Esophagus squamous epithelium (tissue), 5 donors: ENCODE data around the gene CHTF8. TPM values are rescaled to one million over a fixed set of nuclear protein-coding genes. Genes with fewer than 3 reads are reported as not detected.
A peak's percentile ranks its signal among the peaks of the same experiment; 100 is the strongest.

Experiments
- DNase-seq: peaks from one replicate; lab custom pipeline; 2025; lab: John Stamatoyannopoulos, UW
- H3K27ac ChIP-seq, 4 donors: fragments of 200-600 bp; sonication (generic); one replicate each; pipeline ENCODE4 v1.5.1; 2016 to 2019; ENCODE audit warnings: mild to moderate bottlenecking in 1 of 4
- H3K27me3 ChIP-seq, 4 donors: fragments of 200-600 bp; sonication (generic); 1 replicate in 3 of 4; 2 replicates in 1 of 4; pipeline versions ENCODE4 v1.5.1 to v1.6.0; 2017 to 2021; ENCODE audit warnings: antibody characterized with exemption in 1 of 4
- H3K36me3 ChIP-seq, 3 donors: fragments of 200-600 bp; sonication (generic); one replicate each; pipeline ENCODE4 v1.5.1; 2016 to 2019
- H3K4me1 ChIP-seq, 3 donors: fragments of 200-600 bp; sonication (generic); one replicate each; pipeline ENCODE4 v1.5.1; 2017 to 2019
- H3K4me3 ChIP-seq, 4 donors: fragments of 200-600 bp; sonication (generic); 1 replicate in 3 of 4; 2 replicates in 1 of 4; pipeline ENCODE4 v1.5.1; 2016 to 2019; ENCODE audit warnings: mild to moderate bottlenecking in 2 of 4, moderate library complexity in 1 of 4
- H3K9me3 ChIP-seq, 3 donors: fragments of 200-600 bp; sonication (generic); one replicate each; pipeline ENCODE4 v1.5.1; 2016 to 2019
- CTCF ChIP-seq, 6 experiments: fragments of 450-650 bp in 4 of 6; fragments of 200-600 bp in 2 of 6; sonication (generic) in 2 of 6; IDR thresholded peaks; one replicate each; pipeline ENCODE4 v1.5.1; 2016 to 2019; ENCODE audit warnings: antibody characterized with exemption in 6 of 6, mild to moderate bottlenecking in 4 of 6, moderate library complexity in 4 of 6
- POLR2A ChIP-seq, 4 donors: fragments of 450-650 bp; IDR thresholded peaks; one replicate each; pipeline ENCODE4 v1.6.1; 2017; ENCODE audit warnings: antibody characterized with exemption in 4 of 4, mild to moderate bottlenecking in 4 of 4, moderate library complexity in 3 of 4
- WGBS, 2 donors: methylation state at CpG; one replicate each; pipeline ENCODE4 v1.1.5; 2018; 5-methylcytosine and 5-hydroxymethylcytosine counted together
- intact Hi-C: fragments of 100-400 bp; cut with DNase I; formaldehyde crosslinking; loops from one replicate; pipeline ENCODE4 v1.15.0; 2022
- total RNA-seq, 4 donors: library from RNA; depleted of rRNA; stranded (reverse); fragments of >200 nt; gene quantifications; one replicate each; pipeline ENCODE4 v1.1.0, GENCODE V29; 2016
- donor health status: DM: yes; HTN: yes; CAD: no.

The CHTF8 gene
- total RNA-seq, 4 donors from 2014 or later: 51.2 to 83.4 (median 63.4) TPM

- Histone ChIP-seq H3K4me1 (peaks cover 0 to 60% (median 18%) of the 10 kb centered on the region in 3 donors), H3K36me3 (peaks cover 22 to 94% (median 32%) of the 10 kb centered on the region in 3 donors), H3K27ac (no peak overlapping the region), H3K4me3 (no peak overlapping the region), H3K9me3 (no peaks in the 10 kb centered on the region), H3K27me3 (no peaks in the 10 kb centered on the region)
- DNase-seq: no peak
- intact Hi-C loops: loop anchor here (10.0 kb wide), 1 partner anchor 590 kb away; no protein-coding TSS in a partner anchor
- no peak for TF ChIP-seq POLR2A (IDR thresholded peaks at IDR 0.05)
- 93 to 100% methylated on average over 4 to 6 of the region's 6 CpGs for WGBS, 2 donors
These were observed 17.4 kb downstream of the CHTF8 start for GRCh38 chr16:69114976-69115355.

- 79 to 81% methylated on average over 25 of the region's 25 CpGs for WGBS, 2 donors
- no peaks in the 10 kb centered on the region for H3K27me3 ChIP-seq
- no peak overlapping the region for H3K27ac ChIP-seq
- DNase-seq: no peak
- no peak overlapping the region for H3K4me3 ChIP-seq
- intact Hi-C loops: loop anchor here (10.0 kb wide), 1 partner anchor 590 kb away; no protein-coding TSS in a partner anchor
- peaks cover 0 to 60% (median 21%) of the 10 kb centered on the region in 3 donors for H3K4me1 ChIP-seq
- H3K9me3 ChIP-seq: no peaks in the 10 kb centered on the region
- peaks cover 22 to 94% (median 32%) of the 10 kb centered on the region in 3 donors for H3K36me3 ChIP-seq
- TF ChIP-seq POLR2A (IDR thresholded peaks at IDR 0.05): no peak
- no peak for TF ChIP-seq CTCF (IDR thresholded peaks at IDR 0.05)
These were observed 17.9 kb downstream of the CHTF8 start for GRCh38 chr16:69114346-69114975.

- Histone ChIP-seq H3K27ac (no peak overlapping the region), H3K4me3 (no peak overlapping the region), H3K4me1 (peaks cover 4 to 62% (median 34%) of the 10 kb centered on the region in 3 donors), H3K9me3 (no peaks in the 10 kb centered on the region), H3K36me3 (peaks cover 19 to 91% (median 32%) of the 10 kb centered on the region in 3 donors), H3K27me3 (peaks cover 0 to 3% (median 0%) of the 10 kb centered on the region in 4 donors)
- no peak for DNase-seq
- TF ChIP-seq CTCF (IDR thresholded peaks at IDR 0.05): no peak
- no peak for TF ChIP-seq POLR2A (IDR thresholded peaks at IDR 0.05)
- WGBS, 2 donors: 83% methylated on average over 5 of the region's 7 CpGs; no CpG with 5 or more reads in 1 of the 2 donors
- intact Hi-C loops: loop anchor here (10.0 kb wide), 1 partner anchor 588 kb away; no protein-coding TSS in a partner anchor
These were observed 19.2 kb downstream of the CHTF8 start for GRCh38 chr16:69113216-69113615.

GRCh38 chr16:69112285-69113129 lies 19.9 kb downstream of the CHTF8 start:
- TF ChIP-seq POLR2A (IDR thresholded peaks at IDR 0.05): no peak
- peak in 4 of 6 experiments; percentile 14 to 72 (median 50) for TF ChIP-seq CTCF (IDR thresholded peaks at IDR 0.05)
- Histone ChIP-seq H3K27ac (peak overlapping the region in 3 of 4 donors; percentile 18 to 21 (median 19)), H3K9me3 (no peaks in the 10 kb centered on the region), H3K36me3 (peaks cover 17 to 84% (median 27%) of the 10 kb centered on the region in 3 donors), H3K4me3 (no peak overlapping the region), H3K27me3 (peaks cover 0 to 9% (median 0%) of the 10 kb centered on the region in 4 donors), H3K4me1 (peaks cover 11 to 66% (median 41%) of the 10 kb centered on the region in 3 donors)
- WGBS, 2 donors: 66 to 83% methylated on average over 1 to 2 of the region's 6 CpGs
- intact Hi-C loops: loop anchor here (10.0 kb wide), 1 partner anchor 588 kb away; no protein-coding TSS in a partner anchor
- DNase-seq: no peak

- DNase-seq: no peak
- 40% methylated on average over 2 of the region's 5 CpGs; no CpG with 5 or more reads in 1 of the 2 donors for WGBS, 2 donors
- intact Hi-C loops: loop anchor here (10.0 kb wide), 1 partner anchor 587 kb away; no protein-coding TSS in a partner anchor
- Histone ChIP-seq H3K9me3 (no peaks in the 10 kb centered on the region), H3K4me1 (peaks cover 17 to 66% (median 47%) of the 10 kb centered on the region in 3 donors), H3K27ac (peak overlapping the region in 3 of 4 donors; percentile 18 to 21 (median 19)), H3K36me3 (peaks cover 17 to 78% (median 27%) of the 10 kb centered on the region in 3 donors), H3K4me3 (no peak overlapping the region), H3K27me3 (peaks cover 0 to 16% (median 0%) of the 10 kb centered on the region in 4 donors)
- TF ChIP-seq CTCF (IDR thresholded peaks at IDR 0.05): no peak
- TF ChIP-seq POLR2A (IDR thresholded peaks at IDR 0.05): no peak
These were observed 20.5 kb downstream of the CHTF8 start for GRCh38 chr16:69111876-69112230.
